ENCODE results near the gene HCFC2. TPM values are rescaled to one million over a fixed set of nuclear protein-coding genes. Genes with fewer than 3 reads are reported as not detected.
"Not testable (repeated sequence)": the region's sequence is repeated elsewhere in the genome, so short reads cannot be mapped to it uniquely, and the experiment has no call there.

HCFC2 gene
- total and polyA plus RNA-seq, 2 of the 4 experiments (the other 2 are of a cell fraction), result 12.0 to 34.2 TPM

DNA sequence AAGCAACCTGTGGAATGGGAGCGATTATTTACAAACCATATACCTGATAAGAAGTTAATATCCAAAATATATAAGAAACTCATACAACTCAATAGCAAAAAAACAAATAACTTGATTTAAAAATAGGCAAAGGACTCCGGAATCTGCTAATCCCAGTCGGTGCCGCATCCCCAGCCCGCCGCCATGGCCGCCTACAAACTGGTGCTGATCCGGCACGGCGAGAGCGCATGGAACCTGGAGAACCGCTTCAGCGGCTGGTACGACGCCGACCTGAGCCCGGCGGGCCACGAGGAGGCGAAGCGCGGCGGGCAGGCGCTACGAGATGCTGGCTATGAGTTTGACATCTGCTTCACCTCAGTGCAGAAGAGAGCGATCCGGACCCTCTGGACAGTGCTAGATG is 33.7 kb upstream of the HCFC2 start:
- H3K18ac ChIP-seq (ENCODE audit: low read depth, low read length); POLR2A ChIA-PET (ENCODE audit: unreplicated experiment); H4K91ac ChIP-seq (ENCODE audit: insufficient read depth, low read depth, low read length); H3K9me3 ChIP-seq (ENCODE audit: control insufficient read depth, insufficient read depth, low read length); intact Hi-C loops (cut with micrococcal nuclease); H2AK9ac ChIP-seq (replicated peaks; ENCODE audit: low read depth, low read length, poor library complexity); H3K79me1 ChIP-seq (ENCODE audit: low read depth in 1 of 2, low read length in 2 of 2); H3K27ac ChIP-seq (ENCODE audit: insufficient read depth, low read length); DNase-seq; H3K14ac ChIP-seq (replicated peaks; ENCODE audit: low read depth, low read length); H3K36me3 ChIP-seq (ENCODE audit: control insufficient read depth, insufficient read depth, low read length); H4K20me1 ChIP-seq (ENCODE audit: insufficient read depth, low read length); H3K4ac ChIP-seq (ENCODE audit: low read depth, low read length); H2AK5ac ChIP-seq (ENCODE audit: low read depth, low read length); H2BK120ac ChIP-seq (ENCODE audit: low read depth, low read length); H3K23ac ChIP-seq (ENCODE audit: low read depth, low read length); CTCF ChIA-PET; H2AFZ ChIP-seq (replicated peaks; ENCODE audit: low read length, poor library complexity); dilution Hi-C loops (cut with HindIII; ENCODE audit: low sequenced_read_pairs, unreplicated experiment); H2BK20ac ChIP-seq (ENCODE audit: low read depth, low read length); H4K5ac ChIP-seq (ENCODE audit: low read depth, low read length); H2BK5ac ChIP-seq (ENCODE audit: low read depth, low read length, poor library complexity, severe bottlenecking); H3K56ac ChIP-seq (ENCODE audit: extremely low read depth, insufficient read depth, low read length); H4K8ac ChIP-seq (ENCODE audit: low read depth in 2 of 2, low read length in 2 of 2); H3K4me1 ChIP-seq (ENCODE audit: control insufficient read depth, insufficient read depth, low read length); H3K27me3 ChIP-seq (ENCODE audit: control insufficient read depth, insufficient read depth, low read length); H3K4me2 ChIP-seq (ENCODE audit: low read depth, low read length); BruUV-seq (replicated peaks); H3K9me1 ChIP-seq (ENCODE audit: insufficient read depth, low read length); in situ Hi-C loops (cut with MboI; ENCODE audit: low sequenced_read_pairs); H3K4me3 ChIP-seq (ENCODE audit: insufficient read depth, low read depth, low read length); H3K9ac ChIP-seq (ENCODE audit: low read depth, low read length); H2BK15ac ChIP-seq (ENCODE audit: low read depth, low read length); ATAC-seq (ENCODE audit: low read depth): not testable (repeated sequence)
- no CpG with 5 or more reads among the region's 27 CpGs for WGBS, 2 experiments (ENCODE audit: extremely low coverage in 2 of 2, insufficient read length in 1 of 2)

DNA sequence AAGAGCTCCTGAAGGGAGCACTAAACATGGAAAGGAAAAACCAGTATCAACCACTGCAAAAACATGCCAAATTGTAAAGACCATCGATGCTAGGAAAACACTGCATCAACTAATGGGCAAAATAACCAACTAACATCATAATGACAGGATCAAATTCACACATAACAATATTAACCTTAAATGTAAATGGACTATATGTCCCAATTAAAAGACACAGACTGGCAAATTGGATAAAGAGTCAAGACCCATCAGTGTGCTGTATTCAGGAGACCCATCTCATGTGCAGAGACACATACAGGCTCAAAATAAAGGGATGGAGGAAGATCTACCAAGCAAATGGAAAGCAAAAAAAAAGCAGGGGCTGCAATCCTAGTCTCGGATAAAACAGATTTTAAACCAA is 28.2 kb upstream of the HCFC2 start:
- H2BK20ac ChIP-seq (ENCODE audit: low read depth, low read length); H3K27me3 ChIP-seq (ENCODE audit: control insufficient read depth, insufficient read depth, low read length); H4K5ac ChIP-seq (ENCODE audit: low read depth, low read length); H2AK5ac ChIP-seq (ENCODE audit: low read depth, low read length); dilution Hi-C loops (cut with HindIII; ENCODE audit: low sequenced_read_pairs, unreplicated experiment); H4K91ac ChIP-seq (ENCODE audit: insufficient read depth, low read depth, low read length); H3K27ac ChIP-seq (ENCODE audit: insufficient read depth, low read length); H2BK15ac ChIP-seq (ENCODE audit: low read depth, low read length); H3K4ac ChIP-seq (ENCODE audit: low read depth, low read length); in situ Hi-C loops (cut with MboI; ENCODE audit: low sequenced_read_pairs); H3K4me1 ChIP-seq (ENCODE audit: control insufficient read depth, insufficient read depth, low read length); H3K18ac ChIP-seq (ENCODE audit: low read depth, low read length); H3K14ac ChIP-seq (replicated peaks; ENCODE audit: low read depth, low read length); ATAC-seq (ENCODE audit: low read depth); H3K79me1 ChIP-seq (ENCODE audit: low read depth in 1 of 2, low read length in 2 of 2); H2BK120ac ChIP-seq (ENCODE audit: low read depth, low read length); H2BK5ac ChIP-seq (ENCODE audit: low read depth, low read length, poor library complexity, severe bottlenecking); POLR2A ChIA-PET (ENCODE audit: unreplicated experiment); intact Hi-C loops (cut with micrococcal nuclease); H3K9me3 ChIP-seq (ENCODE audit: control insufficient read depth, insufficient read depth, low read length); H4K20me1 ChIP-seq (ENCODE audit: insufficient read depth, low read length); BruUV-seq (replicated peaks); H3K9ac ChIP-seq (ENCODE audit: low read depth, low read length); CTCF ChIA-PET; H3K36me3 ChIP-seq (ENCODE audit: control insufficient read depth, insufficient read depth, low read length); H2AK9ac ChIP-seq (replicated peaks; ENCODE audit: low read depth, low read length, poor library complexity); H3K23ac ChIP-seq (ENCODE audit: low read depth, low read length); H4K8ac ChIP-seq (ENCODE audit: low read depth in 2 of 2, low read length in 2 of 2); DNase-seq; H3K9me1 ChIP-seq (ENCODE audit: insufficient read depth, low read length); H2AFZ ChIP-seq (replicated peaks; ENCODE audit: low read length, poor library complexity); H3K56ac ChIP-seq (ENCODE audit: extremely low read depth, insufficient read depth, low read length); H3K4me2 ChIP-seq (ENCODE audit: low read depth, low read length); H3K4me3 ChIP-seq (ENCODE audit: insufficient read depth, low read depth, low read length): not testable (repeated sequence)
- WGBS, 2 experiments (ENCODE audit: extremely low coverage in 2 of 2, insufficient read length in 1 of 2), result no CpG with 5 or more reads among the region's 2 CpGs

Measured in IMR-90 (cell line).